Fibroblast of lung (primary cell): ENCODE data around the gene RBM4B.

Experiments
- CTCF ChIP-seq, 2 donors: IDR thresholded peaks in 1 of 2; conservative IDR thresholded peaks in 1 of 2; 1 replicate in 1 of 2; 2 replicates in 1 of 2; pipeline ENCODE4 v1.5.1; 2011 to 2012; ENCODE audit warnings: low read length in 2 of 2, control low read depth in 1 of 2, inconsistent platforms in 1 of 2, low read depth in 1 of 2, mild to moderate bottlenecking in 1 of 2
- EZH2 ChIP-seq: IDR thresholded peaks from 2 replicates; pipeline ENCODE4 v1.5.1; 2012; ENCODE audit warnings: low read length, control low read depth, mild to moderate bottlenecking; ENCODE audit errors: missing control alignments

- TF ChIP-seq CTCF (conservative IDR thresholded peaks at IDR 0.05 in 1 of 2, IDR thresholded peaks at IDR 0.05 in 1 of 2; ENCODE audit: low read depth in 1 of 2, low read length in 2 of 2) (no peak), EZH2 (no peak)
These were observed 20.3 kb upstream of the RBM4B start for GRCh38 chr11:66697988-66698387.
